IMR-90 (cell line): Measurements from ENCODE around the gene CHST3. TPM values are rescaled to one million over a fixed set of nuclear protein-coding genes. Genes with fewer than 3 reads are reported as not detected.

Source experiments
- ATAC-seq: fragments of 200-7000 bp; cut with Tn5 transposase; 2 replicates; pipeline ENCODE4 v1.9.1; 2020; ENCODE audit warnings: low read depth, mild to moderate bottlenecking, moderate library complexity
- BruUV-seq: library from RNA; stranded (reverse); fragments of 400-500 nt; replicated peaks from 2 replicates; lab custom pipeline; 2021; lab: Mats Ljungman, UMichigan
- CTCF ChIA-PET: fragments of 300-600 bp; formaldehyde crosslinking; extraction: SDS; loops from one replicate; lab custom pipeline; 2021; ENCODE audit warnings: antibody characterized with exemption; lab: Yijun Ruan, JAX
- POLR2A ChIA-PET: fragments of 300-600 bp; sonication (Branson Sonifier 250); formaldehyde crosslinking; loops from one replicate; lab custom pipeline; 2022; ENCODE audit warnings: antibody characterized with exemption; ENCODE audit not compliant: unreplicated experiment; lab: Charles Lee
- DNase-seq: peaks from one replicate; pipeline ENCODE4 v3.0.0; 2013
- H2AFZ ChIP-seq: replicated peaks from 2 replicates; pipeline ENCODE3; 2013; ENCODE audit warnings: low read length, mild to moderate bottlenecking; ENCODE audit not compliant: poor library complexity
- H2AK5ac ChIP-seq: 2 replicates; pipeline ENCODE4 v1.6.1; 2013; ENCODE audit warnings: low read depth, low read length, inconsistent platforms
- H2AK9ac ChIP-seq: replicated peaks from 2 replicates; pipeline ENCODE3; 2013; ENCODE audit warnings: mild to moderate bottlenecking, low read depth, low read length, moderate library complexity; ENCODE audit not compliant: poor library complexity
- H2BK120ac ChIP-seq: 2 replicates; pipeline ENCODE4 v1.6.1; 2013; ENCODE audit warnings: low read depth, low read length, inconsistent platforms
- H2BK15ac ChIP-seq: 3 replicates; pipeline ENCODE4 v1.6.1; 2013; ENCODE audit warnings: low read depth, low read length, inconsistent platforms
- H2BK20ac ChIP-seq: 2 replicates; pipeline ENCODE4 v1.6.1; 2013; ENCODE audit warnings: low read depth, mild to moderate bottlenecking, inconsistent platforms, low read length, moderate library complexity
- H2BK5ac ChIP-seq: 2 replicates; pipeline ENCODE4 v1.6.1; 2013; ENCODE audit warnings: mild to moderate bottlenecking, low read depth, low read length, inconsistent platforms; ENCODE audit not compliant: poor library complexity, severe bottlenecking
- H3K14ac ChIP-seq: replicated peaks from 2 replicates; pipeline ENCODE4 v1.6.1; 2013; ENCODE audit warnings: low read depth, low read length, inconsistent platforms
- H3K18ac ChIP-seq: 2 replicates; pipeline ENCODE4 v1.6.1; 2013; ENCODE audit warnings: low read depth, low read length, control low read depth
- H3K23ac ChIP-seq: 2 replicates; pipeline ENCODE4 v1.6.1; 2013; ENCODE audit warnings: low read depth, low read length, inconsistent platforms
- H3K27ac ChIP-seq: 2 replicates; pipeline ENCODE4 v1.5.1; 2013; ENCODE audit warnings: mild to moderate bottlenecking, control low read depth, low read length; ENCODE audit not compliant: insufficient read depth
- H3K27me3 ChIP-seq: 2 replicates; pipeline ENCODE4 v1.6.1; 2013; ENCODE audit warnings: low read length; ENCODE audit not compliant: control insufficient read depth, insufficient read depth
- H3K36me3 ChIP-seq: 2 replicates; pipeline ENCODE4 v1.6.1; 2013; ENCODE audit warnings: low read length, mixed read lengths; ENCODE audit not compliant: control insufficient read depth, insufficient read depth
- H3K4ac ChIP-seq: 2 replicates; pipeline ENCODE4 v1.6.1; 2013; ENCODE audit warnings: low read depth, low read length, inconsistent platforms
- H3K4me1 ChIP-seq: 2 replicates; pipeline ENCODE4 v1.6.1; 2013; ENCODE audit warnings: low read length, mixed read lengths; ENCODE audit not compliant: control insufficient read depth, insufficient read depth
- H3K4me2 ChIP-seq: 2 replicates; pipeline ENCODE4 v1.6.1; 2013; ENCODE audit warnings: low read depth, mild to moderate bottlenecking, control low read depth, low read length, moderate library complexity
- H3K4me3 ChIP-seq: 2 replicates; pipeline ENCODE4 v1.5.1; 2013; ENCODE audit warnings: low read depth, mild to moderate bottlenecking, control low read depth, low read length, moderate library complexity; ENCODE audit not compliant: insufficient read depth
- H3K56ac ChIP-seq: 2 replicates; pipeline ENCODE4 v1.6.1; 2013; ENCODE audit warnings: low read length, inconsistent platforms; ENCODE audit not compliant: insufficient read depth; ENCODE audit errors: extremely low read depth
- H3K79me1 ChIP-seq, 2 experiments: 2 replicates each; pipeline ENCODE4 v1.6.1; 2013; ENCODE audit warnings: low read length in 2 of 2, inconsistent platforms in 1 of 2, low read depth in 1 of 2
- H3K9ac ChIP-seq: 2 replicates; pipeline ENCODE4 v1.6.1; 2013; ENCODE audit warnings: low read depth, low read length, control low read depth
- H3K9me1 ChIP-seq: 2 replicates; pipeline ENCODE4 v1.6.1; 2013; ENCODE audit warnings: low read length, inconsistent platforms; ENCODE audit not compliant: insufficient read depth
- H3K9me3 ChIP-seq: 2 replicates; pipeline ENCODE4 v1.6.1; 2013; ENCODE audit warnings: low read length; ENCODE audit not compliant: control insufficient read depth, insufficient read depth
- H4K20me1 ChIP-seq: 2 replicates; pipeline ENCODE4 v1.6.1; 2013; ENCODE audit warnings: low read length, inconsistent platforms; ENCODE audit not compliant: insufficient read depth
- H4K5ac ChIP-seq: 2 replicates; pipeline ENCODE4 v1.6.1; 2013; ENCODE audit warnings: mild to moderate bottlenecking, low read depth, low read length, control low read depth
- H4K8ac ChIP-seq, 2 experiments: 2 replicates each; pipeline ENCODE4 v1.6.1; 2013; ENCODE audit warnings: low read depth in 2 of 2, low read length in 2 of 2, control low read depth in 1 of 2, inconsistent platforms in 1 of 2
- H4K91ac ChIP-seq: 2 replicates; pipeline ENCODE4 v1.6.1; 2013; ENCODE audit warnings: low read depth, low read length, inconsistent platforms; ENCODE audit not compliant: insufficient read depth
- BHLHE40 ChIP-seq: fragments of 150-350 bp; IDR thresholded peaks from 2 replicates; pipeline ENCODE4 v1.6.1; 2016; ENCODE audit warnings: mild to moderate bottlenecking, low read depth, low read length
- CEBPB ChIP-seq: IDR thresholded peaks from 2 replicates; pipeline ENCODE4 v1.6.1; 2012; ENCODE audit warnings: low read depth, low read length, improper control_type of control experiment
- CHD1 ChIP-seq: IDR thresholded peaks from 2 replicates; pipeline ENCODE4 v1.6.1; 2012; ENCODE audit warnings: low read depth, low read length, improper control_type of control experiment
- FOS ChIP-seq: fragments of 150-350 bp; IDR thresholded peaks from 2 replicates; pipeline ENCODE4 v1.6.1; 2016; ENCODE audit warnings: low read depth, low read length
- MAFK ChIP-seq: IDR thresholded peaks from 2 replicates; pipeline ENCODE4 v1.6.1; 2012; ENCODE audit warnings: low read depth, low read length, improper control_type of control experiment
- MAZ ChIP-seq: IDR thresholded peaks from 2 replicates; pipeline ENCODE4 v1.6.1; 2012; ENCODE audit warnings: low read depth, mild to moderate bottlenecking, low read length, improper control_type of control experiment, moderate library complexity, borderline replicate concordance
- MXI1 ChIP-seq: IDR thresholded peaks from 2 replicates; pipeline ENCODE4 v1.6.1; 2012; ENCODE audit warnings: low read depth, mild to moderate bottlenecking, low read length, moderate library complexity, borderline replicate concordance
- NFE2L2 ChIP-seq: fragments of 150-350 bp; IDR thresholded peaks from 2 replicates; pipeline ENCODE4 v1.6.1; 2016; ENCODE audit warnings: low read depth, mild to moderate bottlenecking, low read length
- POLR2A ChIP-seq: IDR thresholded peaks from 2 replicates; pipeline ENCODE4 v1.6.1; 2012; ENCODE audit warnings: mild to moderate bottlenecking, low read depth, low read length
- RAD21 ChIP-seq: IDR thresholded peaks from 2 replicates; pipeline ENCODE4 v1.6.1; 2012; ENCODE audit warnings: low read length, improper control_type of control experiment
- RCOR1 ChIP-seq: IDR thresholded peaks from 2 replicates; pipeline ENCODE4 v1.6.1; 2012; ENCODE audit warnings: mild to moderate bottlenecking, low read length, improper control_type of control experiment; ENCODE audit not compliant: insufficient replicate concordance
- RFX5 ChIP-seq: IDR thresholded peaks from 2 replicates; pipeline ENCODE4 v1.8.0; 2012; ENCODE audit warnings: low read depth, mild to moderate bottlenecking, low read length, moderate library complexity
- SMC3 ChIP-seq: fragments of 150-350 bp; IDR thresholded peaks from 2 replicates; pipeline ENCODE4 v1.6.1; 2016; ENCODE audit warnings: low read depth, mild to moderate bottlenecking, antibody characterized with exemption, low read length, moderate library complexity
- WGBS, 2 experiments: methylation state at CpG; one replicate each; pipeline versions ENCODE4 v1.1.5 to v1.1.7; 2013; ENCODE audit warnings: missing lambda C conversion rate in 2 of 2; ENCODE audit not compliant: insufficient read length in 1 of 2; ENCODE audit errors: extremely low coverage in 2 of 2; 5-methylcytosine and 5-hydroxymethylcytosine counted together
- dilution Hi-C: fragments of 300-500 bp; cut with HindIII; formaldehyde crosslinking; loops from one replicate; pipeline ENCODE4 v1.14.3; 2018; ENCODE audit warnings: low sequenced_read_pairs; ENCODE audit not compliant: unreplicated experiment
- in situ Hi-C: fragments of 300-500 bp; cut with MboI; formaldehyde crosslinking; loops from 3 replicates; pipeline ENCODE4 v1.14.3; 2019; ENCODE audit warnings: low sequenced_read_pairs, inconsistent platforms, mixed read lengths
- intact Hi-C: fragments of 100-400 bp; cut with micrococcal nuclease; formaldehyde crosslinking; loops from 2 replicates; pipeline ENCODE4 v1.10.0; 2022
- polyA plus RNA-seq, 3 experiments: library from polyadenylated mRNA; depleted of rRNA; stranded (reverse); fragments of >200 nt; gene quantifications; 2 replicates each; pipeline ENCODE4 v1.2.3, GENCODE V29; 2012; ENCODE audit warnings: low replicate concordance in 1 of 3
- total RNA-seq: library from RNA; depleted of rRNA; stranded (reverse); fragments of >200 nt; gene quantifications from 2 replicates; pipeline ENCODE4 v1.2.3, GENCODE V29; 2012
- TF ChIP-seq, protein P1 (sequence below): fragments of 150-350 bp; IDR thresholded peaks from 2 replicates; pipeline ENCODE4 v1.6.1; 2016; ENCODE audit warnings: low read depth, mild to moderate bottlenecking, low read length, moderate library complexity, borderline replicate concordance
- TF ChIP-seq, protein P2 (sequence below): conservative IDR thresholded peaks from 2 replicates; pipeline ENCODE4 v1.5.1; 2012; ENCODE audit warnings: mild to moderate bottlenecking, low read depth, low read length, improper control_type of control experiment
- TF ChIP-seq, protein P3 (sequence below): fragments of 150-350 bp; IDR thresholded peaks from 2 replicates; pipeline ENCODE4 v1.6.1; 2017; ENCODE audit warnings: mild to moderate bottlenecking, antibody characterized with exemption, low read length, low read depth

CHST3 gene
- total and polyA plus RNA-seq, 2 of the 4 experiments (the other 2 are of a cell fraction), result 8.6 to 9.0 TPM

GRCh38 chr10:72034040-72034499 lies 69.9 kb downstream of the CHST3 start:
- ChIA-PET CTCF (no interaction called here), POLR2A (no interaction called here)
- dilution Hi-C loops, result no loop called here
- no peak overlapping the region for H3K4ac ChIP-seq
- H4K20me1 ChIP-seq, result no peaks in the 10 kb centered on the region
- no peaks in the 10 kb centered on the region for H3K36me3 ChIP-seq
- H3K23ac ChIP-seq, result no peak overlapping the region
- H3K18ac ChIP-seq, result no peak overlapping the region
- TF ChIP-seq, protein P1, sequence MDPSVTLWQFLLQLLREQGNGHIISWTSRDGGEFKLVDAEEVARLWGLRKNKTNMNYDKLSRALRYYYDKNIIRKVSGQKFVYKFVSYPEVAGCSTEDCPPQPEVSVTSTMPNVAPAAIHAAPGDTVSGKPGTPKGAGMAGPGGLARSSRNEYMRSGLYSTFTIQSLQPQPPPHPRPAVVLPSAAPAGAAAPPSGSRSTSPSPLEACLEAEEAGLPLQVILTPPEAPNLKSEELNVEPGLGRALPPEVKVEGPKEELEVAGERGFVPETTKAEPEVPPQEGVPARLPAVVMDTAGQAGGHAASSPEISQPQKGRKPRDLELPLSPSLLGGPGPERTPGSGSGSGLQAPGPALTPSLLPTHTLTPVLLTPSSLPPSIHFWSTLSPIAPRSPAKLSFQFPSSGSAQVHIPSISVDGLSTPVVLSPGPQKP, result no peak
- no peak for TF ChIP-seq RAD21
- TF ChIP-seq, protein P2, sequence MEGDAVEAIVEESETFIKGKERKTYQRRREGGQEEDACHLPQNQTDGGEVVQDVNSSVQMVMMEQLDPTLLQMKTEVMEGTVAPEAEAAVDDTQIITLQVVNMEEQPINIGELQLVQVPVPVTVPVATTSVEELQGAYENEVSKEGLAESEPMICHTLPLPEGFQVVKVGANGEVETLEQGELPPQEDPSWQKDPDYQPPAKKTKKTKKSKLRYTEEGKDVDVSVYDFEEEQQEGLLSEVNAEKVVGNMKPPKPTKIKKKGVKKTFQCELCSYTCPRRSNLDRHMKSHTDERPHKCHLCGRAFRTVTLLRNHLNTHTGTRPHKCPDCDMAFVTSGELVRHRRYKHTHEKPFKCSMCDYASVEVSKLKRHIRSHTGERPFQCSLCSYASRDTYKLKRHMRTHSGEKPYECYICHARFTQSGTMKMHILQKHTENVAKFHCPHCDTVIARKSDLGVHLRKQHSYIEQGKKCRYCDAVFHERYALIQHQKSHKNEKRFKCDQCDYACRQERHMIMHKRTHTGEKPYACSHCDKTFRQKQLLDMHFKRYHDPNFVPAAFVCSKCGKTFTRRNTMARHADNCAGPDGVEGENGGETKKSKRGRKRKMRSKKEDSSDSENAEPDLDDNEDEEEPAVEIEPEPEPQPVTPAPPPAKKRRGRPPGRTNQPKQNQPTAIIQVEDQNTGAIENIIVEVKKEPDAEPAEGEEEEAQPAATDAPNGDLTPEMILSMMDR, result no peak
- TF ChIP-seq, protein P3, sequence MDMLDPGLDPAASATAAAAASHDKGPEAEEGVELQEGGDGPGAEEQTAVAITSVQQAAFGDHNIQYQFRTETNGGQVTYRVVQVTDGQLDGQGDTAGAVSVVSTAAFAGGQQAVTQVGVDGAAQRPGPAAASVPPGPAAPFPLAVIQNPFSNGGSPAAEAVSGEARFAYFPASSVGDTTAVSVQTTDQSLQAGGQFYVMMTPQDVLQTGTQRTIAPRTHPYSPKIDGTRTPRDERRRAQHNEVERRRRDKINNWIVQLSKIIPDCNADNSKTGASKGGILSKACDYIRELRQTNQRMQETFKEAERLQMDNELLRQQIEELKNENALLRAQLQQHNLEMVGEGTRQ, result no peak
- no peak for TF ChIP-seq MAZ
- TF ChIP-seq CHD1, result no peak
- no peak for TF ChIP-seq CEBPB
- no peak for TF ChIP-seq MXI1
- TF ChIP-seq FOS, result no peak
- no peak for TF ChIP-seq RCOR1
- TF ChIP-seq POLR2A, result no peak
- TF ChIP-seq MAFK, result no peak
- no peak for TF ChIP-seq SMC3
- TF ChIP-seq BHLHE40, result no peak
- no peak for TF ChIP-seq RFX5
- TF ChIP-seq NFE2L2, result no peak
- no peak overlapping the region for H2BK20ac ChIP-seq
- H4K5ac ChIP-seq, result no peak overlapping the region
- no peak overlapping the region for H2BK15ac ChIP-seq
- H3K27ac ChIP-seq, result no peak overlapping the region
- peaks cover 3% of the 10 kb centered on the region for H3K4me1 ChIP-seq
- no peaks in the 10 kb centered on the region for H3K9me1 ChIP-seq
- WGBS, 2 experiments, result 77% methylated on average over 7 of the region's 12 CpGs; no CpG with 5 or more reads in 1 of the 2 experiments
- ATAC-seq (no peak), DNase-seq (no peak)
- no peak overlapping the region for H3K4me2 ChIP-seq
- no peak overlapping the region for H2AK5ac ChIP-seq
- no peaks in the 10 kb centered on the region for H3K9me3 ChIP-seq
- no peak overlapping the region for H3K4me3 ChIP-seq
- H3K79me1 ChIP-seq, result no peaks in the 10 kb centered on the region
- intact Hi-C loops, result no loop called here
- no peak overlapping the region for H3K56ac ChIP-seq
- H2BK120ac ChIP-seq, result no peak overlapping the region
- no peak overlapping the region for H4K8ac ChIP-seq
- in situ Hi-C loops, result no loop called here
- no peak overlapping the region for H2BK5ac ChIP-seq
- no peak overlapping the region for H2AK9ac ChIP-seq
- H3K9ac ChIP-seq, result no peak overlapping the region
- no peak overlapping the region for H3K14ac ChIP-seq
- no peak overlapping the region for H2AFZ ChIP-seq
- no TSS peak for BruUV-seq
- peaks cover 31% of the 10 kb centered on the region for H3K27me3 ChIP-seq
- H4K91ac ChIP-seq, result no peak overlapping the region
